Bronchial epithelial cell (primary cell): ENCODE data around the gene CNN3. TPM values are rescaled to one million over a fixed set of nuclear protein-coding genes. Genes with fewer than 3 reads are reported as not detected.

Source experiments
- DNase-seq: peaks from one replicate; pipeline ENCODE4 v3.0.0-alpha.2; 2010; ENCODE audit warnings: low read depth
- FAIRE-seq: peaks from 2 replicates; lab custom pipeline; 2011; peaks lifted over from hg19 to GRCh38; lab: Jason Lieb, UNC
- H3K27me3 ChIP-seq: 2 replicates; pipeline ENCODE4 v1.5.1; 2011; ENCODE audit warnings: low read length; ENCODE audit not compliant: control insufficient read depth, insufficient read depth
- H3K36me3 ChIP-seq: 2 replicates; pipeline ENCODE4 v1.5.1; 2011; ENCODE audit warnings: low read length; ENCODE audit not compliant: control insufficient read depth, insufficient read depth
- H3K4me3 ChIP-seq: 2 replicates; pipeline ENCODE4 v1.5.1; 2011; ENCODE audit warnings: mild to moderate bottlenecking, low read depth, low read length, control low read depth
- total RNA-seq: library from RNA; depleted of rRNA; stranded (reverse); fragments of >200 nt; gene quantifications from 2 replicates; pipeline ENCODE4 v1.2.1, GENCODE V29; 2014
- TF ChIP-seq, protein P1 (sequence below): IDR thresholded peaks from 2 replicates; pipeline ENCODE4 v1.5.1; 2011; ENCODE audit warnings: mild to moderate bottlenecking, moderate library complexity, low read length, control low read depth, inconsistent platforms; ENCODE audit not compliant: insufficient read depth, severe bottlenecking

Gene CNN3
- total RNA-seq, 1 donor from 2014 or later, result 33.4 TPM

DNA sequence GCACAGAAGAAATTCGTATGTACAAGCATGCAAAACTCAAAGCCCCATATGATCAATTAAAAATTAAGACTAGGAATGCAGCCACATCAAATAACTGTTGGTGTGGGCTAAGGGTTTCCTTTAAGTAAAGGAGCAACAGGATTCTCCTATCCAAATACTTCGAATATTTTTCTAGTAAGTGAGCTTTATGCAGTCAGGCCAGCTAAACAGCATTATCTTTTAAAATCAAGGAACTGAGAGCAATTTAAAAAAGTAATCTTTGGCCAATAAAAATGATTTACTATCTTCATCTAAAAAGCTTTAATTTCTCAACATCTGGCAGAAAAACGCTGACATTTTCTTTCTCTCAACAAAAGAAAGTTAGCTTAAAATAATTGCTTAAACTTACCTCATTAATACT is 19.8 kb downstream of the CNN3 start:
- Histone ChIP-seq H3K27me3 (no peaks in the 10 kb centered on the region), H3K36me3 (peaks cover 8% of the 10 kb centered on the region), H3K4me3 (no peak overlapping the region)
- TF ChIP-seq, protein P1, sequence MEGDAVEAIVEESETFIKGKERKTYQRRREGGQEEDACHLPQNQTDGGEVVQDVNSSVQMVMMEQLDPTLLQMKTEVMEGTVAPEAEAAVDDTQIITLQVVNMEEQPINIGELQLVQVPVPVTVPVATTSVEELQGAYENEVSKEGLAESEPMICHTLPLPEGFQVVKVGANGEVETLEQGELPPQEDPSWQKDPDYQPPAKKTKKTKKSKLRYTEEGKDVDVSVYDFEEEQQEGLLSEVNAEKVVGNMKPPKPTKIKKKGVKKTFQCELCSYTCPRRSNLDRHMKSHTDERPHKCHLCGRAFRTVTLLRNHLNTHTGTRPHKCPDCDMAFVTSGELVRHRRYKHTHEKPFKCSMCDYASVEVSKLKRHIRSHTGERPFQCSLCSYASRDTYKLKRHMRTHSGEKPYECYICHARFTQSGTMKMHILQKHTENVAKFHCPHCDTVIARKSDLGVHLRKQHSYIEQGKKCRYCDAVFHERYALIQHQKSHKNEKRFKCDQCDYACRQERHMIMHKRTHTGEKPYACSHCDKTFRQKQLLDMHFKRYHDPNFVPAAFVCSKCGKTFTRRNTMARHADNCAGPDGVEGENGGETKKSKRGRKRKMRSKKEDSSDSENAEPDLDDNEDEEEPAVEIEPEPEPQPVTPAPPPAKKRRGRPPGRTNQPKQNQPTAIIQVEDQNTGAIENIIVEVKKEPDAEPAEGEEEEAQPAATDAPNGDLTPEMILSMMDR, result no peak
- DNase-seq, result no peak
- FAIRE-seq, result no peak

DNA sequence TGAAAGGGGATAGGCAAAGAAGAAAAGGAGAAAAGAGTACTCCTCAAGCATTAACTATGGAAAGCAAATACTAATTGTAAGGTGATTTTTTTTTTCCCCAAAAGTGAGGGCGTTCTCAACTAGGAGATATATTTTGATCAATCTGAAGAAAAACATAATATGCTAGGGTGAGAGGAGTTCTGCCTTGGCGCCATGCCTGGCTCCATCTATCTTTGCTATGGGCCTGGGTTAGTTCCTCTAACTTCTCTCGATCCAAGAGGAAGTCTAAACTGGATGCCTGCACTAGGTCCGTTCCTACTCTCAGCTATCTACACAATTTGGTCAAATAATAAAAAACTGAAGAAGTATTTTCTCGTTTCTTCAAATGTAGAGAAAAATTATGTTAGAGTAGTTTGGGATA is 20.5 kb downstream of the CNN3 start:
- no peak for FAIRE-seq
- Histone ChIP-seq H3K4me3 (no peak overlapping the region), H3K27me3 (no peaks in the 10 kb centered on the region), H3K36me3 (peaks cover 8% of the 10 kb centered on the region)
- TF ChIP-seq, protein P1, result no peak
- DNase-seq, result no peak

DNA sequence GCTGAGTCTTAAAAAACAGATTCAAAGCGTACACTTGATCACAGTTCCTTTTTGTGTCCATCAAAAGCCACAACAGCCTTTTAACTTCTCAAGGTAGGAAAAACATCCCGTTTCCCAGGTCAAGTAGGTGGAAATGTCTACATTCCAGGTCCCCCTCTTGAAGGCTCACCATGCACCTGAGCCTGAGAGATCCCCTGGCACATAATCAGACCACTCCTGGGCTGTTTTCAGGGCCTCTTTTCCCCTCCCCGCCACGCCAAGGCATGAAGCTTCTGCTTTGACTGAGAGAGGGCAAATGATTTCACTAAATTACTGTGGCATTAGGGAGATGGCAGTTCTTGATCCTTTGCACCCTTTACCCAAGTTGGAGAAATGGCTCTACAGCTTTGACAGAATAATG is 21.7 kb downstream of the CNN3 start:
- DNase-seq (no peak), FAIRE-seq (no peak)
- H3K27me3 ChIP-seq, result no peaks in the 10 kb centered on the region
- TF ChIP-seq, protein P1, result no peak
- peaks cover 6% of the 10 kb centered on the region for H3K36me3 ChIP-seq
- H3K4me3 ChIP-seq, result no peak overlapping the region

DNA sequence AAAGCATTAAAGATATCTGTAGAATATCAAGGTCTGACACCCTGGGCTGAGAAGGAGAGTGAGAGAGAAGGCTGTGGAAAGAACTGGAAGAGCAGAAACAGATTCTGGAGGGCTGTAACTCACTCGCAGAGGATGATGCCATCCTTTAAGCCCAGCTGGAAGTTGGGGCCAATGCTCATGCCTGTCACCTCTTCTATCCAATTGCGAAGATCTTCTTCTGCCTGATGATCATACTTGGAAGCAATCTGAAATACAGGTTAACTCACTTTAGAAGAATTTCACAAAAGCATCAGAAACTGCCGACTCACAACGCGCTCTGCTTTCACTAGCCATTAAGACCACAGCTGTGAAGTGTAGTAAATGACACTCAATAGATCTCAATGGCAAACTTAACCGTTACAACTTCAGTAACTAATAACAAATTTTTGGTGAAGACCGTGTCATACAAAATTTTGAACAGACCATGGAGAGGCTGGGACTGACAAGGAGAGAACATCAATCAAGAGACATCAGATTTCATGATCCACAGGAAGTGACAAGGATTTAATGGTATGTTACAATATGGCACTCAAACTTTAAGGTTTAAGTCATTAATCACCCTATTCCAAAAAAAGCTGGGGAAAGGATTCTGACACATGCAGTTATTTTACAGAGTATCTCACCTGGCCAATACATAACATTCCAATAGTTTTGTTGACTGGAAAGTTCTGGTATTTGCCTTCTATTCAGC is 23.5 kb downstream of the CNN3 start:
- FAIRE-seq (no peak), DNase-seq (no peak)
- Histone ChIP-seq H3K4me3 (no peak overlapping the region), H3K36me3 (peaks cover 6% of the 10 kb centered on the region), H3K27me3 (no peaks in the 10 kb centered on the region)
- TF ChIP-seq, protein P1, result no peak

DNA sequence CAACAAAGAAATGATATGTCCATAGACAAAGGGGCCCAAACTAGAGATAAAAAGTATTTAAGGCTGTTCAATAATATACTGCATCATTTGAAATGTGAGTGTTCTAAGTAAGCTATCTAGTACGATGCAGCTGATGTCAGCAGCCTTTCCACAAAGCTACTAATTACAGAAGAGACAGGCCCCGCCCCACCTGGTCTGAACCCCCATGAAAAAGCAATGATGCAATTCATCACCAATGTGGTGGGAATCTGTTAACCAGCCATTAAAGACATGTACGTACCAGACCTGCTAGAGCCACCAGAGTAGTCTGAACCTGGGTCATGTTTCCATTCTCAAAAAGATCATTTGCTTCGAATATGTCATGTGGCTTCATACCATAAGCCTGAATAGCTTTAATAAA is 25.1 kb downstream of the CNN3 start:
- H3K4me3 ChIP-seq, result no peak overlapping the region
- DNase-seq (no peak), FAIRE-seq (no peak)
- no peaks in the 10 kb centered on the region for H3K27me3 ChIP-seq
- H3K36me3 ChIP-seq, result peaks cover 9% of the 10 kb centered on the region
- TF ChIP-seq, protein P1, result no peak

DNA sequence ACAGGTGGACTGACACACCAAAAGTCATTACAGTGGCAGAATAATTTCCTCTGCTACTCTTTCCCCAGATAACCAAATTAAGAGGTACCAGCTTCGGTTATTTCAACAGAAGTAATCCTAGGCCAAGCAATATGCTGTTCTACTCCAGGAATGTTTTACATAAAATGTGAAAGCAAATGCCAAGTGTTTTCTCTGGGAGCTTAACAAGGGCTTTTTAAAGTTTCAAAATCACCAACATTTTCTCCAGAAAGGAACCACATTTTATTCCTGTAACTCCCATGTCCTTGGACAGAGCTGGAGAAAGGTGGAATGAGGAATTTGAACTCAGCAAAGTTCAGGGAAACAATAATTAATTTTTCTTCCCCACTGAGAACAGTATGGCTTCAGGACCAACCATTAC is 27.2 kb downstream of the CNN3 start:
- Histone ChIP-seq H3K36me3 (peaks cover 8% of the 10 kb centered on the region), H3K4me3 (no peak overlapping the region), H3K27me3 (no peaks in the 10 kb centered on the region)
- TF ChIP-seq, protein P1, result no peak
- DNase-seq (no peak), FAIRE-seq (no peak)
